Measurements from ENCODE around the gene CHST4.

DNA sequence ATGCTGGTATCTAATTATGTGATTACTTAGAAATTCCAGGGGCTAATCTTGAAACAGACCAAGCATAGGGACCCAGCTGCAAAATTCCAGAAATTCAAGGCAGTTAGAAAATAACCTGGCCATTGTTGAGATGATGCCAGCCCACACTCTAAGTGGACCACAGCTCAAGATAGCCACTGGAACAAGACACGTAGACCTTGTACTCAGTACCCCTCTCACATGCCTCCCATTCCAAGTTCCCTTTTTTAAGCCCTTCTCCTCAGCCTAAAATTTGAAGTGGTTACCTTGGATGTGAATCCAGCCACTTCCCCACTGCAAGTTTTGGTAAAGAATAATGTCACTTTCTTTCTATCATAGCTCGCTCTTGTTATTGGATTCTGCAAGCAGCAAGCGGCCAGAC, 33.0 kb upstream of the CHST4 start:
- TF ChIP-seq POLR2A (IDR thresholded peaks at IDR 0.05; ENCODE audit: low read depth, low read length) (no peak), RAD21 (IDR thresholded peaks at IDR 0.05; ENCODE audit: low read length) (no peak), NFE2L2 (IDR thresholded peaks at IDR 0.05; ENCODE audit: low read depth, low read length) (no peak), CHD1 (IDR thresholded peaks at IDR 0.05; ENCODE audit: low read depth, low read length) (no peak), RFX5 (IDR thresholded peaks at IDR 0.05; ENCODE audit: low read depth, low read length) (no peak), FOS (IDR thresholded peaks at IDR 0.05; ENCODE audit: low read depth, low read length) (no peak), SMC3 (IDR thresholded peaks at IDR 0.05; ENCODE audit: low read depth, low read length) (no peak), MAFK (IDR thresholded peaks at IDR 0.05; ENCODE audit: low read depth, low read length) (no peak)
- TF ChIP-seq, protein P1, sequence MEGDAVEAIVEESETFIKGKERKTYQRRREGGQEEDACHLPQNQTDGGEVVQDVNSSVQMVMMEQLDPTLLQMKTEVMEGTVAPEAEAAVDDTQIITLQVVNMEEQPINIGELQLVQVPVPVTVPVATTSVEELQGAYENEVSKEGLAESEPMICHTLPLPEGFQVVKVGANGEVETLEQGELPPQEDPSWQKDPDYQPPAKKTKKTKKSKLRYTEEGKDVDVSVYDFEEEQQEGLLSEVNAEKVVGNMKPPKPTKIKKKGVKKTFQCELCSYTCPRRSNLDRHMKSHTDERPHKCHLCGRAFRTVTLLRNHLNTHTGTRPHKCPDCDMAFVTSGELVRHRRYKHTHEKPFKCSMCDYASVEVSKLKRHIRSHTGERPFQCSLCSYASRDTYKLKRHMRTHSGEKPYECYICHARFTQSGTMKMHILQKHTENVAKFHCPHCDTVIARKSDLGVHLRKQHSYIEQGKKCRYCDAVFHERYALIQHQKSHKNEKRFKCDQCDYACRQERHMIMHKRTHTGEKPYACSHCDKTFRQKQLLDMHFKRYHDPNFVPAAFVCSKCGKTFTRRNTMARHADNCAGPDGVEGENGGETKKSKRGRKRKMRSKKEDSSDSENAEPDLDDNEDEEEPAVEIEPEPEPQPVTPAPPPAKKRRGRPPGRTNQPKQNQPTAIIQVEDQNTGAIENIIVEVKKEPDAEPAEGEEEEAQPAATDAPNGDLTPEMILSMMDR (conservative IDR thresholded peaks at IDR 0.05; ENCODE audit: low read depth, low read length), result no peak

Data from IMR-90 (cell line).